ENCODE results near the gene ANK3. TPM values are rescaled to one million over a fixed set of nuclear protein-coding genes. Genes with fewer than 3 reads are reported as not detected.

Gene ANK3
- total RNA-seq, 1 donor from 2014 or later, result 65.3 TPM

- no peak overlapping the region for H3K4me3 ChIP-seq
- no peak overlapping the region for H3K27ac ChIP-seq
- H3K27me3 ChIP-seq, result no peaks in the 10 kb centered on the region
- H3K9me3 ChIP-seq, result no peaks in the 10 kb centered on the region
- TF ChIP-seq POLR2AphosphoS5 (IDR thresholded peaks at IDR 0.05; ENCODE audit: insufficient read depth in 1 of 2, low read depth in 1 of 2), result no peak
- no peak for TF ChIP-seq POLR2A (IDR thresholded peaks at IDR 0.05)
- TF ChIP-seq, protein P1, sequence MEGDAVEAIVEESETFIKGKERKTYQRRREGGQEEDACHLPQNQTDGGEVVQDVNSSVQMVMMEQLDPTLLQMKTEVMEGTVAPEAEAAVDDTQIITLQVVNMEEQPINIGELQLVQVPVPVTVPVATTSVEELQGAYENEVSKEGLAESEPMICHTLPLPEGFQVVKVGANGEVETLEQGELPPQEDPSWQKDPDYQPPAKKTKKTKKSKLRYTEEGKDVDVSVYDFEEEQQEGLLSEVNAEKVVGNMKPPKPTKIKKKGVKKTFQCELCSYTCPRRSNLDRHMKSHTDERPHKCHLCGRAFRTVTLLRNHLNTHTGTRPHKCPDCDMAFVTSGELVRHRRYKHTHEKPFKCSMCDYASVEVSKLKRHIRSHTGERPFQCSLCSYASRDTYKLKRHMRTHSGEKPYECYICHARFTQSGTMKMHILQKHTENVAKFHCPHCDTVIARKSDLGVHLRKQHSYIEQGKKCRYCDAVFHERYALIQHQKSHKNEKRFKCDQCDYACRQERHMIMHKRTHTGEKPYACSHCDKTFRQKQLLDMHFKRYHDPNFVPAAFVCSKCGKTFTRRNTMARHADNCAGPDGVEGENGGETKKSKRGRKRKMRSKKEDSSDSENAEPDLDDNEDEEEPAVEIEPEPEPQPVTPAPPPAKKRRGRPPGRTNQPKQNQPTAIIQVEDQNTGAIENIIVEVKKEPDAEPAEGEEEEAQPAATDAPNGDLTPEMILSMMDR (IDR thresholded peaks at IDR 0.05), result no peak
- intact Hi-C loops (cut with DNase I), result no loop called here
- H3K4me1 ChIP-seq, result peaks cover 27% of the 10 kb centered on the region
- H3K36me3 ChIP-seq, result no peaks in the 10 kb centered on the region
- no peak for DNase-seq (ENCODE audit: extremely low spot score in 2 of 2)
Observed at GRCh38 chr10:59991117-59991516, 398.6 kb downstream of the ANK3 start.

DNA sequence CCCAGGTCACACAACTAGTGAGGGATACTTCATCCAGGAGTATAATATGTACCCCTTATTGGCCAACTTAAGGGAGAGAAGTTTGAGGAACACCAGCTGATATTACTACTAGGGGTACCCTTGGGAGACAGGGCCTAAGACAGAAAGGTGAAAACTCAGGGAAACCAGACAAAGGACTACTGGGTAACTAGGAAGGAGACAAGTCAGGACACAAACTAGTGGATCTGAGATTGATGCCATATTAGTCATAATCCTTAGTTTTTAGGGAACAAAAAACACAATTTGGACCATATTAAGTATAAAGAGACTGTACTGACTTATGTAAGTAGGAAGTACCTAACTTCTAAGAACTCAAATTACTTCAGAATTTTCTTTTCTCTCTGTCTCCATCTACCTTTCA lies 404.0 kb downstream of the ANK3 start:
- H3K4me1 ChIP-seq, result peaks cover 3% of the 10 kb centered on the region
- no peak overlapping the region for H3K27ac ChIP-seq
- H3K27me3 ChIP-seq, result no peaks in the 10 kb centered on the region
- H3K36me3 ChIP-seq, result no peaks in the 10 kb centered on the region
- H3K9me3 ChIP-seq, result no peaks in the 10 kb centered on the region
- TF ChIP-seq POLR2A (IDR thresholded peaks at IDR 0.05) (no peak), POLR2AphosphoS5 (IDR thresholded peaks at IDR 0.05; ENCODE audit: insufficient read depth in 1 of 2, low read depth in 1 of 2) (no peak)
- TF ChIP-seq, protein P1 (IDR thresholded peaks at IDR 0.05), result no peak
- H3K4me3 ChIP-seq, result no peak overlapping the region
- intact Hi-C loops (cut with DNase I), result no loop called here
- no peak for DNase-seq (ENCODE audit: extremely low spot score in 2 of 2)

- H3K4me3 ChIP-seq, result no peak overlapping the region
- no peaks in the 10 kb centered on the region for H3K9me3 ChIP-seq
- no peaks in the 10 kb centered on the region for H3K27me3 ChIP-seq
- intact Hi-C loops (cut with DNase I), result no loop called here
- TF ChIP-seq, protein P1 (IDR thresholded peaks at IDR 0.05), result no peak
- TF ChIP-seq POLR2A (IDR thresholded peaks at IDR 0.05) (no peak), POLR2AphosphoS5 (IDR thresholded peaks at IDR 0.05; ENCODE audit: insufficient read depth in 1 of 2, low read depth in 1 of 2) (no peak)
- H3K4me1 ChIP-seq, result no peaks in the 10 kb centered on the region
- DNase-seq (ENCODE audit: extremely low spot score in 2 of 2), result no peak
- H3K27ac ChIP-seq, result no peak overlapping the region
- no peaks in the 10 kb centered on the region for H3K36me3 ChIP-seq
Observed at GRCh38 chr10:59984415-59984814, 405.3 kb downstream of the ANK3 start.

DNA sequence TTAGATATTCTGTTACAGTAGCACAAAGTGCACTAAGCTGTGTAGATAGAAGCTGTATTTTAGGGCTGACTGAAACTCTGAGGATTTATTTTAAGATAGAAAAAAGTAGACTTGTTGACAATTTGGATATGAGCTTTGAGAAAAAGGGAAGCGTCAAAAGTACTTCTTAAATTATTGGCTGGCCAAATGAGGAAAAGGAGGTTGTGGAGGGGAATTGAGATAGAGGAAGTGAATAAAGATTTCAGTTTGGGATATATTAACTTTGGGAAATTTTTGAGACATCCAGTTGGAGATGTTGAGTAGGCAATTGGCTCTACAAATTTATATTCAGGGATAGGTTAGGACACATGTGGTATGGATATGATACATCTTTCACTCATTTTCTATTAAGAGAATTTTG lies 409.3 kb downstream of the ANK3 start:
- TF ChIP-seq POLR2A (IDR thresholded peaks at IDR 0.05), result no peak
- TF ChIP-seq, protein P1 (IDR thresholded peaks at IDR 0.05), result no peak
- no peak for TF ChIP-seq POLR2AphosphoS5 (IDR thresholded peaks at IDR 0.05; ENCODE audit: insufficient read depth in 1 of 2, low read depth in 1 of 2)
- H3K9me3 ChIP-seq, result peaks cover 5% of the 10 kb centered on the region
- DNase-seq (ENCODE audit: extremely low spot score in 2 of 2), result no peak
- no peak overlapping the region for H3K27ac ChIP-seq
- H3K4me1 ChIP-seq, result no peaks in the 10 kb centered on the region
- intact Hi-C loops (cut with DNase I), result no loop called here
- H3K4me3 ChIP-seq, result no peak overlapping the region
- H3K27me3 ChIP-seq, result no peaks in the 10 kb centered on the region
- H3K36me3 ChIP-seq, result no peaks in the 10 kb centered on the region

DNA sequence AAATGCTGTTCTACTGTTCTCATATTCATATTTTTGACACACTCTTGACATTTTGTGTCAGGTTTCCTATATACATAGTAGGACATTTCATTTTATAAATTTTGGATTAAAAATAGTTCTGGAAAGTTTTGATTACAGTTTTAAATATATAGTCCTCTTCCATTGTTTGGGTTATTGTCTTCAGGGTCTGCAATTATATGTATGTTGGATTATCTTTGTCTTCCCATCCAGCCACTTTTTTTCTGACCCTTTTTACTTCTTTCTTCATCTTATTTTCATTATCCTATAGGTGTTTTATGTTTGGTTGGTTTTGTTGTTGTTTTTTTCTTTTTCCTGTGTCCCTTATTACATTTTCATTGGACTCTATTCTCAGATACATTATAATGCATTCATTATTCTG lies 412.2 kb downstream of the ANK3 start:
- H3K4me3 ChIP-seq, result no peak overlapping the region
- no peaks in the 10 kb centered on the region for H3K36me3 ChIP-seq
- intact Hi-C loops (cut with DNase I), result no loop called here
- DNase-seq (ENCODE audit: extremely low spot score in 2 of 2), result no peak
- TF ChIP-seq, protein P1 (IDR thresholded peaks at IDR 0.05), result no peak
- TF ChIP-seq POLR2A (IDR thresholded peaks at IDR 0.05) (no peak), POLR2AphosphoS5 (IDR thresholded peaks at IDR 0.05; ENCODE audit: insufficient read depth in 1 of 2, low read depth in 1 of 2) (no peak)
- peaks cover 5% of the 10 kb centered on the region for H3K9me3 ChIP-seq
- H3K27me3 ChIP-seq, result no peaks in the 10 kb centered on the region
- H3K27ac ChIP-seq, result no peak overlapping the region
- no peaks in the 10 kb centered on the region for H3K4me1 ChIP-seq

Measured in vagina (tissue), 2 donors.